Measurements from ENCODE around the gene TBC1D22A.

- TF ChIP-seq CTCF (IDR thresholded peaks at IDR 0.05; ENCODE audit: low read length), result no peak
- no peak for TF ChIP-seq EZH2 (IDR thresholded peaks at IDR 0.05; ENCODE audit: borderline replicate concordance, low read length)
These were observed 7.6 kb upstream of the TBC1D22A start for GRCh38 chr22:46754826-46755225.
